Fibroblast of lung (primary cell): Measurements from ENCODE around the gene WASF3. TPM values are rescaled to one million over a fixed set of nuclear protein-coding genes. Genes with fewer than 3 reads are reported as not detected.

ENCODE experiments used
- DNase-seq, 2 donors: peaks; one replicate each; pipeline versions ENCODE4 v3.0.0 to v3.0.0-alpha.2; 2010; ENCODE audit warnings: low read depth in 2 of 2
- H2AFZ ChIP-seq: 2 replicates; pipeline ENCODE4 v1.5.1; 2012; ENCODE audit warnings: low read length, control low read depth, inconsistent platforms
- H3K27ac ChIP-seq: 2 replicates; pipeline ENCODE4 v1.5.1; 2011; ENCODE audit warnings: low read length, control low read depth; ENCODE audit not compliant: insufficient read depth
- H3K27me3 ChIP-seq: 2 replicates; pipeline ENCODE4 v1.5.1; 2011; ENCODE audit warnings: mild to moderate bottlenecking, low read length; ENCODE audit not compliant: control insufficient read depth, insufficient read depth
- H3K36me3 ChIP-seq: 2 replicates; pipeline ENCODE4 v1.5.1; 2011; ENCODE audit warnings: low read length; ENCODE audit not compliant: control insufficient read depth, insufficient read depth
- H3K4me1 ChIP-seq: 2 replicates; pipeline ENCODE4 v1.5.1; 2011; ENCODE audit warnings: low read length; ENCODE audit not compliant: control insufficient read depth, insufficient read depth; ENCODE audit errors: extremely low read depth
- H3K4me2 ChIP-seq: 2 replicates; pipeline ENCODE4 v1.5.1; 2011; ENCODE audit warnings: low read length, control low read depth; ENCODE audit not compliant: insufficient read depth; ENCODE audit errors: extremely low read depth
- H3K4me3 ChIP-seq, 4 experiments: fragments of 200-600 bp in 1 of 4; sonication (generic) in 1 of 4; replicated peaks in 1 of 4; 2 replicates each; pipeline ENCODE4 v1.5.1; 2011 to 2016; ENCODE audit warnings: low read length in 4 of 4, low read depth in 3 of 4, mild to moderate bottlenecking in 3 of 4, control low read depth in 2 of 4, inconsistent platforms in 1 of 4, mixed read lengths in 1 of 4; ENCODE audit not compliant: insufficient read depth in 1 of 4; ENCODE audit errors: control extremely low read depth in 1 of 4
- H3K79me2 ChIP-seq: 2 replicates; pipeline ENCODE4 v1.5.1; 2012; ENCODE audit warnings: mild to moderate bottlenecking, low read length, inconsistent platforms; ENCODE audit not compliant: control insufficient read depth, insufficient read depth
- H3K9ac ChIP-seq: 2 replicates; pipeline ENCODE4 v1.5.1; 2011; ENCODE audit warnings: mild to moderate bottlenecking, low read length, control low read depth; ENCODE audit not compliant: insufficient read depth
- H3K9me3 ChIP-seq: 2 replicates; pipeline ENCODE4 v1.5.1; 2012; ENCODE audit warnings: low read depth, low read length; ENCODE audit not compliant: control insufficient read depth, insufficient read depth
- H4K20me1 ChIP-seq: 2 replicates; pipeline ENCODE4 v1.5.1; 2011; ENCODE audit warnings: low read length; ENCODE audit not compliant: control insufficient read depth, insufficient read depth; ENCODE audit errors: extremely low read depth
- CTCF ChIP-seq, 2 donors: IDR thresholded peaks in 1 of 2; conservative IDR thresholded peaks in 1 of 2; 1 replicate in 1 of 2; 2 replicates in 1 of 2; pipeline ENCODE4 v1.5.1; 2011 to 2012; ENCODE audit warnings: low read length in 2 of 2, control low read depth in 1 of 2, inconsistent platforms in 1 of 2, low read depth in 1 of 2, mild to moderate bottlenecking in 1 of 2
- EZH2 ChIP-seq: IDR thresholded peaks from 2 replicates; pipeline ENCODE4 v1.5.1; 2012; ENCODE audit warnings: low read length, control low read depth, mild to moderate bottlenecking; ENCODE audit errors: missing control alignments
- polyA plus RNA-seq, 2 donors: library from polyadenylated mRNA; depleted of rRNA in 1 of 2; stranded (reverse) in 1 of 2; unstranded in 1 of 2; fragments of >200 nt; gene quantifications; 2 replicates each; pipeline ENCODE4 v1.2.1, GENCODE V29; 2011 to 2012; ENCODE audit warnings: missing spikeins in 1 of 2
- total RNA-seq: library from RNA; depleted of rRNA; stranded (reverse); fragments of >200 nt; gene quantifications from 2 replicates; pipeline ENCODE4 v1.2.1, GENCODE V29; 2014

Gene WASF3
- total and polyA plus RNA-seq, 2 donors (not counting 1 experiment from before 2014, with no cell fraction given), result 18.2 to 19.5 TPM

GRCh38 chr13:26681036-26681435, 123.6 kb downstream of the WASF3 start:
- Histone ChIP-seq H3K36me3 (peaks cover 7% of the 10 kb centered on the region), H3K27ac (no peak overlapping the region), H3K4me2 (no peak overlapping the region), H3K79me2 (no peaks in the 10 kb centered on the region), H2AFZ (no peak overlapping the region), H3K4me3 (no peak overlapping the region), H3K4me1 (peaks cover 4% of the 10 kb centered on the region), H3K9me3 (no peaks in the 10 kb centered on the region), H3K27me3 (no peaks in the 10 kb centered on the region), H3K9ac (no peak overlapping the region), H4K20me1 (no peaks in the 10 kb centered on the region)
- TF ChIP-seq CTCF (conservative IDR thresholded peaks at IDR 0.05 in 1 of 2, IDR thresholded peaks at IDR 0.05 in 1 of 2; ENCODE audit: low read depth in 1 of 2, low read length in 2 of 2) (no peak), EZH2 (no peak)
- no peak for DNase-seq

- TF ChIP-seq EZH2 (no peak), CTCF (conservative IDR thresholded peaks at IDR 0.05 in 1 of 2, IDR thresholded peaks at IDR 0.05 in 1 of 2; ENCODE audit: low read depth in 1 of 2, low read length in 2 of 2) (no peak)
- H2AFZ ChIP-seq, result no peak overlapping the region
- H4K20me1 ChIP-seq, result no peaks in the 10 kb centered on the region
- no peaks in the 10 kb centered on the region for H3K79me2 ChIP-seq
- peaks cover 4% of the 10 kb centered on the region for H3K4me1 ChIP-seq
- no peaks in the 10 kb centered on the region for H3K27me3 ChIP-seq
- H3K4me3 ChIP-seq, result no peak overlapping the region
- peaks cover 7% of the 10 kb centered on the region for H3K36me3 ChIP-seq
- H3K9ac ChIP-seq, result no peak overlapping the region
- H3K9me3 ChIP-seq, result no peaks in the 10 kb centered on the region
- H3K27ac ChIP-seq, result no peak overlapping the region
- no peak overlapping the region for H3K4me2 ChIP-seq
- DNase-seq, result no peak
These were observed 125.1 kb downstream of the WASF3 start for GRCh38 chr13:26682606-26683005.

GRCh38 chr13:26685606-26686005, 128.1 kb downstream of the WASF3 start:
- DNase-seq, result no peak
- Histone ChIP-seq H2AFZ (no peak overlapping the region), H3K79me2 (no peaks in the 10 kb centered on the region), H3K27ac (no peak overlapping the region), H3K4me3 (no peak overlapping the region), H3K9me3 (no peaks in the 10 kb centered on the region), H4K20me1 (no peaks in the 10 kb centered on the region), H3K36me3 (peaks cover 7% of the 10 kb centered on the region), H3K9ac (no peak overlapping the region), H3K27me3 (no peaks in the 10 kb centered on the region), H3K4me1 (no peaks in the 10 kb centered on the region), H3K4me2 (no peak overlapping the region)
- TF ChIP-seq CTCF (conservative IDR thresholded peaks at IDR 0.05 in 1 of 2, IDR thresholded peaks at IDR 0.05 in 1 of 2; ENCODE audit: low read depth in 1 of 2, low read length in 2 of 2) (no peak), EZH2 (no peak)
